Stimulated activated CD4-positive, alpha-beta T cell treated with anti-CD3 and anti-CD28 coated beads, TNF-alpha, amount 100 ng/mL, for 48 hours (primary cell): ENCODE measurements around the gene HMBS.
"Not testable (repeated sequence)": the region's sequence is repeated elsewhere in the genome, so short reads cannot be mapped to it uniquely, and the experiment has no call there.

Source experiments
- DNase-seq, 3 donors: peaks; one replicate each; pipeline ENCODE4 v3.0.0-alpha.2; 2020; ENCODE audit warnings: low read depth in 3 of 3

HMBS gene

GRCh38 chr11:119100994-119101758, 16.5 kb downstream of the HMBS start:
- DNase-seq: no peak

DNA sequence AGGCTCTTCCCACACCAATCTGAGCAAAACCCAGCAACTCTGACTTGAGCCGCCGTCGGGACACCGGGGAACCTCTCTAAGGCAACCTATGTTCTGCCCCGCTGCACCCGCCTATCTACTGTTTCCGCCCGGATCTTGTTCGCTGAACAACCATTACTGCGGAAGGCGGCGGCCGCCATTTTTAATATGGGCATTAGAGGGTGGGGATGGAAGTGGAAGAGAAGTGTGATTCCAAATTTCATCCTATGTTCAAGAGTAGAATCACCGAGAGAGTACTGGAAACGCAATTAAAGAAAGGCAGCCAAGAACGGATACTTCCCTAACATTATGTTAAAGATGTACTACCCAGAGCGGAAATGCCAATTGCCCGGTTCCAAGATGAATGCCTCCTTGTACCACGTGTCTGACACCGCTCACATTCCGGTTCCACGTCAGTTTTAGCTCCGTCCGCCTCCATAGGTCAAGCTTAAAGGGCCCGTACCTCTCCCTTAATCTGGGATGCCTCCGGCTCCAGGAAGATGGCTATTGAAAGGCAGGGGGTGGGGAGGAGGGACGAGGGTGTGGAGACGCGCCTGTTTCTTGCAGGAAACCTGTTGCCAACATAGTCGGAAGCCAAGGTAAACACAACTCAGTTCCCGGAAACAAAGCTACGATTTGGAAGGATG, 17.2 kb downstream of the HMBS start, which contains the start of gene DPAGT1:
Gene DPAGT1 (minus strand): TSS at position 95 of the 665 bp plus-strand sequence. CDS start 198 bp downstream, outside the sequence.
- DNase-seq: peak; percentile 73 to 81 (median 79)

GRCh38 chr11:119103161-119103664, 18.5 kb downstream of the HMBS start:
- DNase-seq: not testable (repeated sequence)

DNA sequence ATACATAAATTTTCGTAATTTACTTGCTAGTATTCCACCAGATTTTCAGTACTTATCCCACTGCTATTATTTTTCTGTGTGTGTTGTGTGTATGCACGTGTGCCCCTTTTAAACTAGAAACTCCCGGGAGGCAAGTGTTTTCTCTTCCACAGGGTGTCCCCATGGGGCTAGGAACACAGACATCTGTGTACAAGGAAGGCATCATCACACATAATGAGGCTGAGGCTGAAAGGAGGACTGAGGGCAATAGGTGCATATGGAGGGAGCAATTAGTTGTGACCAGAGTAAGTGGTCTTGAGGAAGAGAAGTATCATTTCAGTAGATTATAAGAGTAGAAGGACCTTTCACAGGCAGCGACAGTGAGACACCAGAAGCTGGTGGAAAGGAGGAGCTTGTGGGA, 19.1 kb downstream of the HMBS start:
- DNase-seq: no peak

- peak; percentile 71 to 86 (median 84) for DNase-seq
These were observed 22.2 kb downstream of the HMBS start, which contains the start of gene C2CD2L for GRCh38 chr11:119106564-119107537. TSS of gene C2CD2L (plus strand) at chr11:119107344. CDS start at chr11:119107742, 398 bp downstream.

DNA sequence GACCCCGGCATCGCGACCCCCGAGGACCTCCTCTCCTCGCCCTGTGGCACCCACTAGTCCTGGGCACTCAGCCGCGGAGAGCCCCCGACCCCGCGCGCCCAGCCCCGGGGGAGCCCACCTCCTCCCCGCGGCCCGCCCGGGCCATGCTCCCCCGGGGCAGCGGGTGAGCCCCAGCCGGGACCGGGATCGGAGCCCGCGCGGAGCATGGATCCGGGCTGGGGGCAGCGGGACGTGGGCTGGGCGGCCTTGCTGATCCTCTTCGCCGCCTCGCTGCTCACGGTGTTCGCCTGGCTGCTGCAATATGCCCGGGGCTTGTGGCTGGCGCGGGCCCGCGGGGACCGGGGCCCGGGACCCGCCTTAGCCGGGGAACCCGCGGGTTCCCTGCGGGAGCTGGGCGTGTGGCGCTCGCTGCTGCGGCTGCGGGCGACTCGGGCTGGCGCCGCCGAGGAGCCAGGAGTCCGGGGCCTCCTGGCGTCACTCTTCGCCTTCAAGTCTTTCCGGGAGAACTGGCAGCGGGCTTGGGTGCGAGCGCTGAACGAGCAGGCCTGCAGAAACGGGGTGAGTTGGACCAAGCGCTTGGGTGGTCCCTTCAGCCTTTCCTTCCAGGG, 23.0 kb downstream of the HMBS start:
- DNase-seq: no peak

DNA sequence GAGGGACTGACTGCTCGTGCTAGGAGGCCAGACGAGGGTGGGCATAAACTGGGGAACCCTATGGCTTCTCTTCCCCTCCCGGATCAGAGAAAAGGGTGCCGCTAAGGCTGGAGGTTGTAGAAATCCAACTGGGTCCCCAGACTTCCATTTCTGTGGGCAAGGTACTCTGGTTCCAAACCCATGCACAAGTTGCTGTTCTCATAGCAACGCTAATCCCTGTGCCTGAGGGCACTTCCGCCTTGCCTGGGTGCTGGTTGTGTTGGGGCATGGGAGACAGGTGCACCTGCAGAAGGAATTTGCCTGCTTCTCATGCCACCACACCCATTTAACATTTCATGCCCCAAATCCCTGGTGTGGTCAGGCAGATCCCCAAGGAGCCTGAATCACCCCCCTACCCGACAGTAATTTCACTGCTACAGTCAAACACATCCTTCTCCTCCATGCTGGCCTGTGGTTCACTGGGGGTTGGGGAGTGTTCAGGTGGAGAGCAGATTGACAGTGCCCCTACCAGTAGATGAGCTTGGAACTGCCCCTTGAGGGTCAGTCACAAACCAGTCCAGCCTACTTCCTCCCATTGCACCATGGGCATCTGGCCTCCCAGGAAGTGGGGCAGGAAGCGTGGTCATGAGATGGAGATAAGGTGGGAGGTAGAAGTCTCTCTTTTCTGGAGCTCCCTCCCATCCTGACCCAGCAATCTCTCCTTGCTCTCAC, 23.6 kb downstream of the HMBS start:
- peak in 1 of 3 donors; percentile 31 for DNase-seq

DNA sequence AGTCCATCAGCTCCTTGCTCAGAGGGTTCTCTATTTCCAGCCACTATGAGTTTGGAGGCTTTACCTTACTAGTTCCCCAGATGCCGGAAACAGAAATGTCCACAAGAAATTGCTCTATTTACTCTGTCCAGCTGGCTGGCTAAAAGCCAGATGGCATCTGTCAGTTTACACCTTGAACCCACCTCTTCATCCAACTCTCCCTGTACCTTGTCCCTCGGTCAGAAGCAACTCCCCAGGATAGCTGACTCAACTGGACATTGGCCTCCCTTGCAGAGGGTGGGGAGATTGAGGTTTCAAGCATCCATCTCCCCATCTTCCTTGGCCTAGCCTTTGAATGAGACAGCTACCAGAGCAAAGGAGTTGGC, 24.2 kb downstream of the HMBS start:
- no peak for DNase-seq

DNA sequence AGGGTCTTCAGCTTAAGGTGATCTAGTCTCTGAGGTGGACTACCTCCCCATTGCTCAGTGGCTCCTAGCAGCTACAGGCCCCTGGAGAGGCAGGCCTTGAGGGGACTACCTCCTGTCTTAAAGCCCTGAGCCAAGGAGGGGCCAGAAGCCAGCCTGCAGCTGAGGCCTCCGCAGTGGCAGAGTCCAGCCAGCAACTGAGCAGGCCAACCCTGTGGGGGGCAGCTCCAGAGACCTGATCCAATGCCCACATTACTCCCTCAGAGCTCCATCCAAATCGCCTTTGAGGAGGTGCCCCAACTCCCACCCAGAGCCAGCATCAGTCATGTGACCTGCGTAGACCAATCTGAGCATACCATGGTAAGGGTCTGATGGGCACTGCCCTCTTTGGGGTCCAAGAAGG, 25.2 kb downstream of the HMBS start:
- DNase-seq: no peak

GRCh38 chr11:119110439-119110838, 25.8 kb downstream of the HMBS start:
- DNase-seq: no peak

GRCh38 chr11:119111361-119111925, 26.8 kb downstream of the HMBS start:
- DNase-seq: no peak

DNA sequence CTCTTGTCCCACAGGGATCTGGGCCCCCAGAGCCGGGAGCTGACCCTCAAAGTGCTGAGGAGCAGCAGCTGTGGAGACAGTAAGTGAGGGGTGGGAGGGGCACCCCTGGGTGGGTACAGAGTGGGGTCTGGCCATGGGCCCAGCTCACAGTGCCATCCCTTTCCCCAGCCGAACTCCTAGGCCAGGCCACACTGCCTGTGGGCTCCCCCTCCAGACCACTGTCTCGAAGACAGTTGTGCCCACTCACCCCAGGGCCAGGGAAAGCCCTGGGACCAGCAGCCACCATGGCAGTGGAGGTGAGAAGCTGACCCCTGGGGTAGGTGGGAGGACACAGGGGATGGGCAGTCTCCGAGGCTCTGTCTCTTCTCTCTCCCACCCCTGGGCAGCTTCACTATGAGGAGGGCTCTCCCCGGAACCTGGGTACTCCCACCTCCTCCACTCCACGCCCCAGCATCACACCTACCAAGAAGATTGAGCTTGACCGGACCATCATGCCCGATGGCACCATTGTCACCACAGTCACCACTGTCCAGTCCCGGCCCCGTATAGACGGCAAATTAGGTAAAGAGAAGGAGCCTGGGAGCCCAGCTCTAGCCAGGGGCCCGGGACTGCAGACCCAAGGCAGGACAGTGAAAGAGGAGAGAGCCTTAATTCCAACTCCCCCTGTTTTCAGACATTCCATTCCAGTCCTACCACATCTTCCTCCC, 27.8 kb downstream of the HMBS start:
- no peak for DNase-seq

DNA sequence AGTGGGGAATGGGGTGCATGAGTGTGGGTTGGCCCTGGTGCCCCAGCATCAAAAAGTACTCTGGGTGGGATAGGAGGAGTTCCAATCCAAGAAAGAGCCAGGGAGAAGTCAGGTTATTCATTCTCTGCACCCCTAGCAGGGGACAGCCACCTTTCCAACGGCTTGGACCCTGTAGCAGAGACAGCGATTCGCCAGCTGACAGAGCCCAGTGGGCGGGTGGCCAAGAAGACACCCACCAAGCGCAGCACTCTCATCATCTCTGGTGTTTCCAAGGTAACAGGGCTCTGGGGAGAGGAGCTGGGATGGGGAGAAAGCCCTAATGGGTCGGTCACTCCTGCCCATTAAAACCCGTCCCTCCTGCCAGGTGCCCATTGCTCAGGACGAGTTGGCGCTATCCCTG, 29.0 kb downstream of the HMBS start:
- no peak for DNase-seq

GRCh38 chr11:119114351-119114750, 29.7 kb downstream of the HMBS start:
- DNase-seq: no peak

DNA sequence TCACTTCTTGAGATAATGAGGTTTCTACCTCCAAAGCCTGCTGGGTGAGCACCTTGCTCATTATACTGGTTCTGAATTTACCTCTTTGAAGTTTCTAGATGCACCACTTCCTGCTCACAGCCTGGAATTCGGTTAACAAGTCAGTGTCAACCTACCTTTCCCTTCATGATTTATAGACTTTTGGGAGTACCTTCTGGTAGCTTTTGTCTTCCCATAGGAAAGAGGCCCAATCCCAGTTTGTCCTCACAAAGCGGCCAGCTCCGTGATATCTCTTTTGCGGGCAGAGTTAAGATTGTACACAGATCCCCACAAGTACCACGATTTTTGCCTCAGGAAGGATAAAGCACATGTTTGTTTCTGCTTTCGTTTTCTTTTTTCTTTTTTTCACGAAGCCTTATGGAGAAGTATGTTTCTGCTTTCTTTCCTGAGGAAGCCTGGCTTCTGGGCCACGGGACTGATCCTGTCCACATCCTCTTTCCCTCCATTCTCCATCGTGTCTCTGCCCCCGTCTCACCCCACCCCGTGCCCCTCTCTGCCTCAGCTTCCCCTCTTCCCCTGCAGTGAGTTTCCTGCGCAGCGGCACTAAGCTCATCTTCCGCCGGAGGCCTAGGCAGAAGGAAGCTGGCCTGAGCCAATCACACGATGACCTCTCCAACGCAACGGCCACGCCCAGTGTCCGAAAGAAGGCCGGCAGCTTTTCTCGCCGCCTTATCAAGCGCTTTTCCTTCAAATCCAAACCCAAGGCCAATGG, 31.0 kb downstream of the HMBS start:
- no peak for DNase-seq

GRCh38 chr11:119116235-119116594, 31.5 kb downstream of the HMBS start:
- no peak for DNase-seq

DNA sequence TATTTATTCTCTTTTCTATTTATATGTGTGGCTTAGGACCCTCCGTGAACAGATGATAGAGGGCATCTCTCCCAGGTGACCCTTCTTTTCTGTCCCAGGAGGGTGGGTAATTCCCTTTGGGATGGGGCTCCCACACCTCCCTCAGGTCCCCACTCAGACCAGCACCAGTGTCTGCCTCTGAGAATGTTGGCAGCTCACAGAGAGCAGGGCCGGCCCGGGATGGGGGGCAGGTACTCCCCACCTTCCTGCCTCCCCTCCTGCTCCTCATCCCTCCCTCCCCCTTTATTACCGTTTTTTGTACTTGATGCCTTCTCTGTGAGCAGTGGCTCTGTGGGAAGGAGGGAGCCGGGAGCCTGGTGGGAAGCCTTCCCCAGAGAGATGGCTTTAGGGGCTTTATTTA, 31.9 kb downstream of the HMBS start:
- DNase-seq: no peak

GRCh38 chr11:119117004-119117706, 32.5 kb downstream of the HMBS start:
- no peak for DNase-seq
